Lower leg skin (tissue), 4 donors: Measurements from ENCODE around the gene UHRF1. TPM values are rescaled to one million over a fixed set of nuclear protein-coding genes. Genes with fewer than 3 reads are reported as not detected.

Experiments
- DNase-seq, 2 donors: peaks; one replicate each; pipeline ENCODE4 v3.0.0-alpha.2; 2019; ENCODE audit warnings: low spot score in 2 of 2
- H3K4me3 ChIP-seq: fragments of 200-600 bp; sonication (generic); 2 replicates; pipeline ENCODE4 v1.5.1; 2017; ENCODE audit warnings: mild to moderate bottlenecking, low read depth; ENCODE audit not compliant: poor library complexity, severe bottlenecking
- CTCF ChIP-seq, 3 donors: fragments of 450-650 bp; IDR thresholded peaks; one replicate each; pipeline ENCODE4 v1.5.1; 2016; ENCODE audit warnings: antibody characterized with exemption in 3 of 3, mild to moderate bottlenecking in 3 of 3, moderate library complexity in 2 of 3
- POLR2A ChIP-seq, 2 donors: fragments of 450-650 bp; IDR thresholded peaks; one replicate each; pipeline ENCODE4 v1.6.1; 2016 to 2017; ENCODE audit warnings: antibody characterized with exemption in 2 of 2, mild to moderate bottlenecking in 1 of 2, moderate library complexity in 1 of 2
- WGBS, 2 donors: methylation state at CpG; one replicate each; pipeline ENCODE4 v1.1.5; 2018; 5-methylcytosine and 5-hydroxymethylcytosine counted together
- intact Hi-C: fragments of 100-400 bp; cut with DNase I; formaldehyde crosslinking; loops from one replicate; pipeline ENCODE4 v1.15.0; 2023; ENCODE audit warnings: low total_unique reads
- total RNA-seq, 4 donors: library from RNA; depleted of rRNA; stranded (reverse); fragments of >200 nt; gene quantifications; one replicate each; pipeline ENCODE4 v1.1.0, GENCODE V29; 2016

Gene UHRF1
- total RNA-seq, 4 donors from 2014 or later = 0.53 to 2.4 (median 1.1) TPM

GRCh38 chr19:4966591-4966990, 57.3 kb downstream of the UHRF1 start:
- TF ChIP-seq POLR2A (IDR thresholded peaks at IDR 0.05) (no peak), CTCF (IDR thresholded peaks at IDR 0.05) (no peak)
- WGBS, 2 donors = 81 to 85% methylated on average over 6 of the region's 6 CpGs
- H3K4me3 ChIP-seq = no peak overlapping the region
- intact Hi-C loops = no loop called here
- no peak for DNase-seq

DNA sequence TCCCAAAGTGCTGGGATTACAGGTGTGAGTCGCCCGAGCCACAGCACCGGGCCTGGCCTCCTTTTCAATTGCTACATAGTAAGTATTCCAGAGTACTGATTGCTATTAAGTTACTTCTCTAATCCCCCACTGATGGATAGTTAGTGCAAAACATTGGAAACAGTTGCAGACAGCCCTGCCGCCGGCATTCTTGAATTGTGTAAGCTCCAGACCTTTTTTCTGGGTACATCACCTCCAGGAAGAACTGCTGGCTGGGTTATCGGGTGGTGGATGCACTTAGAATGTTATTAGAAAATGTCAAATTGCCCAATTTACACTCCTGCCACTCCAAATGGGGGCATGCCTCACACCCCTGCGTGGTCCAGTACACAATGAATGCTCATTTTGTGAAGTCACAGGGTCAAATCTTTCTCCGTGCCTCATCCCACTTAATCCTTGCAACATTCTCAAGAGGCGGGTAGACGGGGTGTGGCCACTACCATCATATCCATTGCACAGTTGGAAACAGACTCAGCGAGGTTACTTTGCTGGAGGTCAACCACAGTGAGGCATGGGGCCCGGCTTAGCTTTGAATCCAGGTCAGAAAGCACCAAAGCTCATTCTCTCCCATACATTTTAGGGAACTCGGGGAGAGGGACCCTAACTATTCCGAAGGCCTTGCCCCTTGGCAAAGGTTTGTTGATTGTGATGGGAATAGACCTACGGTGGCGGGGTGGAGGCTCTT, 58.6 kb downstream of the UHRF1 start:
- 64 to 77% methylated on average over 16 of the region's 16 CpGs for WGBS, 2 donors
- no peak overlapping the region for H3K4me3 ChIP-seq
- TF ChIP-seq CTCF (IDR thresholded peaks at IDR 0.05) = no peak
- TF ChIP-seq POLR2A (IDR thresholded peaks at IDR 0.05) = no peak
- intact Hi-C loops = no loop called here
- DNase-seq = no peak

- peak; percentile 98 to 100 for DNase-seq
- TF ChIP-seq POLR2A (IDR thresholded peaks at IDR 0.05) (peak in 1 of 2 donors; percentile 93), CTCF (IDR thresholded peaks at IDR 0.05) (peak in 1 of 3 donors; percentile 44)
- intact Hi-C loops = no loop called here
- WGBS, 2 donors = 1% methylated on average over 16 to 25 of the region's 96 CpGs
- peak within 1 kb of the TSS; percentile 34 for H3K4me3 ChIP-seq
These were observed 59.4 kb downstream of the UHRF1 start, which contains the start of gene KDM4B for GRCh38 chr19:4968462-4969291. Gene KDM4B (plus strand): TSS chr19:4969113. CDS start chr19:5032891, 63,778 bp downstream.

DNA sequence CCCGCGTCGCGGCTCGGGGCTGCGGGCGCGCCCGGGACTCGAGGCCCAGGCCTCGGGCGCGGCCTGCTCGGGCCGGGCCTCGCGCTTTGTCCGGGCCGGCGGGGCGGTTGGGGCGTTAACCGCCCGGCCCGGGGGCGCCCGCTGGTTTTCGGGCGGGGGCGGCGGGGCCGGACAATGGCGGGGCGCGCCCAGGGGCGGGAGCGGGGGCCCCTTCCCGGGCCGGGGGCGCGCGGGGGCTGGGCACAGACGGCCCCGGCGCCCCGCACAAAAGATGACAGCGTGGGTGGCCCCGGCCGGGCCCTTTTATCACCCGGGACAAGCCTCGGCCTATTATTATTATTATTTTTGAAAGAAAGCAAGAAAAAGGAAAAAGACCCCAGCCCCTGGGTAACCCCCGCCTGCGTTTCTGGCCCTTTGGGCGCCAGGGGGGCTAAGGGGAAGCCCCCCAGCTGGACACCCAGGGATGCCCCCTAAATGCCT, 60.0 kb downstream of the UHRF1 start:
- DNase-seq = no peak
- peak overlapping the region; percentile 34 for H3K4me3 ChIP-seq
- TF ChIP-seq POLR2A (IDR thresholded peaks at IDR 0.05) (no peak), CTCF (IDR thresholded peaks at IDR 0.05) (no peak)
- 1% methylated on average over 21 to 32 of the region's 54 CpGs for WGBS, 2 donors
- intact Hi-C loops = no loop called here

GRCh38 chr19:4969772-4970531, 60.7 kb downstream of the UHRF1 start:
- TF ChIP-seq POLR2A (IDR thresholded peaks at IDR 0.05) = no peak
- no peak for TF ChIP-seq CTCF (IDR thresholded peaks at IDR 0.05)
- WGBS, 2 donors = 2 to 5% methylated on average over 23 to 25 of the region's 25 CpGs
- intact Hi-C loops = no loop called here
- peak overlapping the region; percentile 34 for H3K4me3 ChIP-seq
- DNase-seq = no peak
